ENCODE data around the gene IQGAP2.

The IQGAP2 gene

DNA sequence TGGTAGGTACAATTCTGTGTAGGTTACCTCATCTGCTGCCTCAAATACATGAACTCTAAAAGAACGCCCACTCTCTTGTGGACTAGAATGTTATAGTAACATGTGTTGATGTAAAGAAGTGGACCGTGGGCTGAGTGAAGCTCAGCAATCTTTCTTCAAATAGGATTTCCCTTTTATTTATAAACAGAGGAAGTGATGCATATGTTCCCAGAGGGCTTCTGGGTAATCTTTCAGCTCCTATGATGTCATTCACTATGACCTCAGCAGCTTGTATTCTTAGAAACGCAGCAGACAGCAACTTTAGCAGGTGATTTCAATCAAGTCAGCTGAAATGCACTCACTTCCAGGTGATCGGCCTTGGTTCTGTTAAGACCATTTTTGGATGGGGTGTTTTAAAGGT, 205.7 kb downstream of the IQGAP2 start:
- no peak for DNase-seq (ENCODE audit: low spot score)

DNA sequence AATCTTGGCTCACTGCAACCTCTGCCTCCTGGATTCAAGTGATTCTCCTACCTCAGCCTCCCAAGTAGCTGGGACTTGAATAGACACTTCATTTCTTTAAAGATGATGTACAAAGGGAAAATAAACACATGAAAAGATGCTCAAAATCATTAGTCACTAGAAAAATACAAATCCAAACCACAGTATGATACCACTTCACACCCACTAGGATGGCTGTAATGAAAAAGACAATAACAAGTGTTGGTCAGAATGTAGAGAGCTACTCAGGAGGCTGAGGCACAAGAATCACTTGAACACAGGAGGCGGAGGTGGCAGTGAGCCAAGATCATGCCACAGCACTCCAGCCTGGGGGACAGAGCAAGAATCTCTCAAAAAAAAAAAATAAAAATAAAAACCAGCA, 207.1 kb downstream of the IQGAP2 start:
- no peak for DNase-seq (ENCODE audit: low spot score)

DNA sequence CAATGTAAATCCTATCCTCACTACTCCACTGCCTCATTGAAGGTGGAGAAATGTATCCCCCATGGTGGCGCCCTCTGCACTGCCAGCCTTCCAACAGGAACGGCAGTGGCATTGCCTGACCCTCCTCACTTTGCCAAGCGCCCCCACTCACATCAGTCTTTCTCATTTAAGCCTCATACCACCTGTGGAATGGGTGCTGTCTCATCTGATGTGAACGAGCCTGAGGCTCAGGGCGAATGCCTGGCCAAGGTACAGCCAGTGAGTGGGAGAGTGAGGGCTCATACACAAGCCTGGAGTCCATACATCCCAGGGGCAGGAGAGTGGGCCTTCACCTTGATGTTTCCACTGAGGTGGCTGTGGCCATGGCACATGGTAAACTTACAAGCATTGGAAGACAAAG, 209.9 kb downstream of the IQGAP2 start:
- no peak for DNase-seq (ENCODE audit: low spot score)

DNA sequence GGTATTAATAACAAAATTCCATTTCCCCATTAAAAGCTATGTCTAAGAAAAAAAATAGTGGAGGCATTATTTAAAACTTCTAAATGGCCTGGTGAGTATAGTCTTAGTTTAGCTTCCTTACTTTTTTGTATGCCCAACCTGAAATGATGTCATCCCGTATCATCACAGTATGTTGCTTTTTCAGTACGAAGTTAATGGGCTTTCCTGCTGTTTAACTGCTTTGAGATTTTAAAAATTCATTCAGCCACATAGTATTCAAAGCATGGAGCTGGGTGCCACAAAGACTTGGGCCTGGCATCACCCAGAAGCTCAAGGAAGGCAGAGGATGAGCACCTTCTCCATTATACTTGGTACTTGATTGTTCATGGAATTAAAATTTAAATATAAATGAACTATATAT, 212.7 kb downstream of the IQGAP2 start:
- DNase-seq (ENCODE audit: low spot score), result no peak

DNA sequence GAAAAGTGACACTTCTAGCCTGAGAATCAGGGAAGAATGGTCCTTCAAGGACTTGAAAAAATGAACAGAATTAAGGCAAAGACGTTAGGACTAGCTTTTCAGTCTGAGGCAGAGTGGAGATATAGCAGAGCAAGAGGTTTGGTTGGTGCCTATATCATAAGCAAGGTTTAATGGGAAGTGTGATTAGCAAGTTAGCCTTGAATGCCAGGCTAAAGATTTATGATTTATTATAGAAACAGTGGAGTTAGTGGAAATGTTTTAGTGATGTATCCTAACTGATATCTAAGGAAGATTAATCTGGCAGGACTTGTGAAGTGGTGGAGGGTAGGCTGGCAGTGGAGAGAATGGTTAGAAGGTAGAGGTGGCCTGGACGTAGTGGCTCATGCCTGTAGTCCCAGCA, 213.1 kb downstream of the IQGAP2 start:
- no peak for DNase-seq (ENCODE audit: low spot score)

DNA sequence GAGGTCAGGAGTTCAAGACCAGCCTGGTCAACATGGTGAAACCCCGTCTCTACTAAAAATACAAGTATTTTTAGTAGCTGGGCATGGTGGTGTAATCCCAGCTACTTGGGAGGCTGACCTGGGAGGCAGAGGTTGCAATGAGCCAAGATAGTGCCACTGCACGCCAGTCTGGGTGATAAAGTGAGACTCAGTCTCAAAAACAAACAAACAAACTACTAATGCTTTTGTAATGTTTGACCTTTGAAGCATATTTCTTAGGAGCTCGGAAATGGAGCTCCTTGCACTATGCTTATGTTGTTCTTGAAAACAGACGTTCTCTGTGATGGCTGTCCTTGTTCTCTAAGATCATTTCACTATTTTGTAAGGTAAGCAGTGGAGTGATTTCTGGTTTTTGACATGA, 214.1 kb downstream of the IQGAP2 start:
- DNase-seq (ENCODE audit: low spot score), result no peak

DNA sequence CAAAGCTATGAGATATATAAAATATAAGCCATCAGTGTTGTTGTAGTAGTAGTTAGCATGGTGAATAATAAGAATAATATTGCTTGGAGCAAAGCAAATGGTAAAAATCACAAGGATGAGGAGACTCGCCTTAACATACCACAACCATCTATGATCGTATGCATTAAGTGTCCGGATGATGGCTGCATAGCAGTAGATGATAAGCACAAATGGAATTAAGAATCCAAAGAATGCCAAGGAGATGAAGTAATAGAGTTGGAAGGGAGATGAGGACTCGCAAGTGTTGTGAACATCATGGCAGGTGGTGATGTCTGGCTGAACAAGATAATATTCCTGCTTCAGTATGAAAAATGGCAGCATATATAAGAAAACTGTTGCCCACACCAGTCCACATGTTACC, 214.6 kb downstream of the IQGAP2 start:
- DNase-seq (ENCODE audit: low spot score), result no peak

DNA sequence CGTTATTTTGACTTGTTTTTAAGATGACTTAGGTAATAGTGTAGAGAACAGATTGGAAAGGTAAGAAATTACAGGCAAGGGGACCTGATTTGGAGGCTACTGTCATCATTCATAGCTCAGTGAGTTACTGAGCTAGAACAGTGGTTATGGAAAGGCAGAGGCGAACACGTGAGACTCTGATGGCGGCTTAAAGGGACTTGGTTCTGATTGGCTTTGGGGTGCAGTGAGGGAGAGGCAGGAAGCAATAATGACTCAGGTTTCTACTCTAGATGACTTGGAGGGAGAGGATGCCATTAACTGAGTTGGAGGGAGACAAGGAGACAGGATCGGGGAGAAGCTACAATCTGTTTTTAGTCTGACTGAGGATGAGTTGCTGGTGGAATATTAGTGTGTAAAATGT, 217.1 kb downstream of the IQGAP2 start:
- no peak for DNase-seq (ENCODE audit: low spot score)

DNA sequence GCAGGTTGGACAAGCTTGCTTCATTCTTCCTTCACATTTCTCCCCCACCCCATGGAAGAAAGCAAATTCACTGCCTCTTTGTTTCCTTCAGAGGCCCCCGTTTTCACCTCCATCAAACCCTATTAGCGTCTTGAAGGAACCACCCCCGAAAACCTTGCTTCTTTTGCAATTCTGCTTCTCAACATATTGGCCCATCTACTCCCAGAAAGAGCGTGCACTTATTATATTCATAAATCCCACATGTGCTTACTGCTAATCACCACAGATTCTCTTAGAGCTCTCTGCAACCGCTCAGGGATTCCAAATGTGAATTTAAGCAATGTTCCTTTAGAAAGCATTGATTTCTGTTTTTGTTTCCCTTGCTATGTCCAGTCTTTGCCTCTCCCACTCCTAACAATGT, 219.0 kb downstream of the IQGAP2 start:
- no peak for DNase-seq (ENCODE audit: low spot score)

DNA sequence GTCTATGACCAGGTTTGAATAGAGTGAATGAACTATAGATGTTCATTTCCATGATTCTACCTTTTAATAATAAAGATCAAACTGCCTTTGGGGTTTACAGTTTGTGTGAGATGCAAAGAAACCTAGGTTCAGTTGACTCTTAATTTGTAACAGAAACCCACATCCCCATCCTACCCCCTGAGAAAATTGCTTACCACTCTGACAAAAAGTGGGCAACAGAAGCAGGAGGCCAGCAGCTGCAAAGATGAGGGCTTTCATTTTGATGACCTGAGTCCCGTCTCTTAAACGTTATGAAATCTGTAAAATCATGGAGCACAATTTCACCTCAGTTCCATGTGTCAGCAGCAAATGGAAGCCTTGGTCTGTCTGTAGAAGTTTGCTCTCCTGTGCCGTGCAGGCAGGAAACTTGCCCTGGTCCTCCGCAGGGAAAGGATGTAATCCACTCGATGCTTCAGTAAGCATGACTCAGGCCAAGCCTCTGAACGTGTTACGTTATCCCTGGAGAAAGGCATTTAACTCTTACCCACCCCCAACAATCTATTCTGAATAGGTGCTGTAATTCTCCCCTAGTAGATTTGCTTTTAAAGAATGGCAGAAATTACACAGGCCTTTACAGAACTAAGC, 220.0 kb downstream of the IQGAP2 start, which contains the start of gene F2RL2:
Gene F2RL2 (minus strand): TSS at position 431 of the 624 bp plus-strand sequence. CDS start 173 bp downstream, at position 258.
- DNase-seq (ENCODE audit: low spot score), result no peak

DNA sequence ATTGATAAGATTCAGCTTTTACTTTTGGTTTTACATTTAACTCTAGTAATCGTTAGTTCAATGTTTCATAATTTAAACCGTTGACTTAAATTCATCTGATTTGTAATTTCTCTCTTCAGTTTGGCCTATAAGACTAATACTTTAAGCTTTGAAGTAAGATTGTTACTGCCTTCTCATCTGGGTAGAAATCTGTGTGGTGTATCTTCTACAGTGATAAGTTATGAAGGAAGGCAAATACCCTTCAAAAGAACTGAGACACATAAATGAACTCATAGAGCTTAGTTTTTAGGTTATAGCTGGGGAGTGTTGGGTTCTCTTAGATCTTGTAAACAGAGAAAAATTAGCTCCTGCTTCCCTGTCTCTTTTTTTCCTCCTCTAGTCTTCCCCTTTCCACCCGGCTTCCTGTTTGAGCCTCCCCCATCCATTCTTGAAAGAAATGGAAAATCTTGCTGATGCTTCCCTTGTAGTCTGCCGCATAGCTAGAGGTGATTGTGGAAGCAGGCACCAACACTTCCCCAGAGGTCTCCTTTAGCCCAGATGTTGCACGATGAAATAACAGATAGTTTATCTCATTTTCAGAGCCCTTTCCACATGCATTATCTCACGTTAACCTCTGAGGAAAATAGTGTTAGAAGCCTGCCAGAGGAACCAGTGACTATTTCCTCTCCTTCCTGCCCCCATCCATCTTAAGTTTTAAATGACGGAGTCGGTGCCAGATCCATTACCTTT, 222.2 kb downstream of the IQGAP2 start:
- DNase-seq (ENCODE audit: low spot score), result no peak

DNA sequence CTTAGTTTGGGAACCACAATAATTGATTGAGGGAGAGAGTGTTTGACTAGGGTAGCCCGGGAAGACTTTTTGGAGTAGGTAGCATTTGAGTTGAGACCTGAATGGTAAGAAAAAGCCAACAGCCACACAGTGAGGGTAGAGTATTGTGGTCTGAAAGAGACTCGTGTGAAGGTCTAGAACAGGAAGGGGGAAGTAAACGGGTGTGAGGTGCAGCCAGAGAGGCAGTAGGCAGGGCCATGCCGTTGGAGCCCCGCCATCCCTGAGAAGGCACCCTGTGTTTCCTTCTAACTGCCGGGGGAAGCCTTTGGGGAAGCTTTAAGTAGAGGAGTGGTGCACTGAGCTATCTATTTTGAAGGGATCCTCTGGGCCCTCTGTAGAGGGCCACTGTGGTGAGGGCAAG, 223.7 kb downstream of the IQGAP2 start:
- no peak for DNase-seq (ENCODE audit: low spot score)

DNA sequence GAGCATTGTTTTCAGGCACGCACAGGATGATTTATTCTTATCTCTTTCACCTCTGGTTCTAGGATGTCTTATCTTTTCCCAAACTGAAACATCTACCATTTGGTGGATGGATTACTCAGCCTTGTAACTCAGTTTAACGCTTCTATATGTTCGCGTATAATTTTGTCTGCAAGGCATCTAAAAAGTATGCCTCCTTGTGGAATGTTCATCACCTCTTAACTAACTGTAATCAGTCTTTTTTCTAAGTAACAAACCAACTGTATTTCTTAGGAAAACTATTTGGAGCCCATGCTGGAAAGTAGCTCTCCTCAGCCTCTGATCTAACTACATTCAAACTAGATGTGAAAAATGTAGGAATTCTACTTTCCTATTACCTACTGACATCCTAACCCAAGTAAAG, 231.6 kb downstream of the IQGAP2 start:
- DNase-seq (ENCODE audit: low spot score), result no peak

DNA sequence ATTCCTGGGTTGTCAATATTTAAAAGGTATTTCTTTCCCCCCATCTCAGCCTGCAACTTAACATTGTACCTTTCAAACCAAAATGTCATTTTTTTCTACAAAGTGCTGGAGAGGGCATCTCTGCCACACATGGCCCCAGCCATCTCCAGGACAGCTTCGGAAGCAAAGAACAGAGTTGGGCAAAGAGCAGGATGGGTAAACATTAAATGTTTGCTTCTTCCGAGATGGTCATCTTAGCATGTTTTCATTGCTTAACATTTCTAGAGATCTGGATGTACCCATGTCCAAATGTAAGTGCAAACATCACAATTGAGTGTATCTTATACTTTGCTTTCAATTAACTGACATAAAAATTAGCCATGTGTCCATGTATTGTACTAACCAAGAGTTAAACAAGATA, 234.4 kb downstream of the IQGAP2 start:
- DNase-seq (ENCODE audit: low spot score), result no peak

DNA sequence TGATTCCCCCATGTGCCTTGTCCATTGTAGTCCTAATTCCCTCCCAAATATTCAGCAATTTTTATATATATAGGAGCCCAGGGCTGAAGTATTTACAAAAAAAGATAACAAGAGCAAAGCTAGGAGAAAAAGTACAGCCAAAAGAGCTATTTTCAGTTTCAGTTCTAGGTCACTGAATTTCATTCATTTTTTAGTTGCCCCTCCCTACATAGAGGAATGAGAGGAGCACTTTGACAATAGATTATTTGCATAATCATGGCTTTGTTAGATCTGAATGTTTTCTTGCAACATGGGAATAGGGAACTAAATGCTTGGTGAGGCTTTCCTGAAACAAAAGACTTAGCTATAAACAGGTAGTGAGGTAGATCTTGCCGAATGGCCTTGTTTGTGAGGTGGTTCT, 235.4 kb downstream of the IQGAP2 start:
- no peak for DNase-seq (ENCODE audit: low spot score)

DNA sequence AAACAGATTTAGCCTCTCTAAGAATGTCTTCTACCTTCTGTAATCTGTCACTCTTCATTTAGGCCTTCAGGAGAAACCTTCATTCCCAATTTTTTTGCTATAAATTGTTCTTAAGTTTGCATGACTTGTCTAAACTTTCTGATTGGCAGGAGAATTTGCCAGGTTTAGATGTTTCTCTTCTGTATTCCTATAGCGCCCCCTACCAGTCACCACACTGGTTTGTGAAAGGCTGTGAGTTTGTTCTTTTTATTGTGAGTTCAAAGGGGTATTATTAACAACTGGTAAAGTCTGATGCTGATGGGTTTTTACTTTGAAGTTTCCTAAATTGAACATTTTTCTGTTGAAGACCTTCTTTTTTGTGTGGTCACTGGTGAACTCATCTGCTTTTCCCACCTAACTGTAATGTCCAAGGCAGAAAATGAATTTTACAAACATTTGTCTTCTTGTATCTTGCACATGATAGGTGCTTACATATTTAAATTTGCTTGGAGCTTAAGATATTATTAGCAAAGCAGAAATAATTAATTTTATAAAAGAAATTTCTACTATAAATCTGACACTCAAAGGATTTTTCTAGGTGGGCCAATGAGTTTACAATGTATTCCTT, 238.5 kb downstream of the IQGAP2 start:
- peak; percentile 34 for DNase-seq (ENCODE audit: low spot score)

DNA sequence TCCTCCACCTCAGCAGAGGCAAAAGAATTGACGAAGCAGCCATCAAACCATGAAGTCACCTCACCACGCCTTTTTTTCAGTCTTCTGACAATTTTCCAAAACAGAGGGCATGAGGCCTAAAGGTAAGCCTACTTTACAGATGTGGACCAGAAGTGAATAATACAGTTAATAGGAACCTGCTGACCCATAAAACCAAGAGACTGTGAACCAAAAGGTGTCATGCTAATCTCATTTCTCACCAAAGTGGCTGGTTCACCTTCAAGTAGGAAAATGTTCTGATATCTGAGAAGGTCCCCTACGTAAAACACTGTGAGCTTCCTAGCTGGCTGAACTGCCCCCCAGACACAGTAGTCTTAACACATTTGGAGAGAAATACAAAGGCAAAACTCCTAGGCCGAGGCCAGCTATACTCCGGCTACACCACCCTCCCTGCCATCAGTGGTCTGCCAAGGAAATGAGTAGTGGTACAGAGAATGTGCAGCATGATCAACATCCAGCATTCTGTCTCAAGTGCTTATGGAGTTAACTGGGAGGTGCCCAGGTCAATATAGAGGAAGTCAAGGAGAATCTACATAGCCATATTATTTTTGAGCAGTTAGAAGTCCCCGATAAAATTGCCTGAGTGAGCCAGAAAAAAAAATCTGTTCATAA, 239.4 kb downstream of the IQGAP2 start:
- DNase-seq (ENCODE audit: low spot score), result no peak

DNA sequence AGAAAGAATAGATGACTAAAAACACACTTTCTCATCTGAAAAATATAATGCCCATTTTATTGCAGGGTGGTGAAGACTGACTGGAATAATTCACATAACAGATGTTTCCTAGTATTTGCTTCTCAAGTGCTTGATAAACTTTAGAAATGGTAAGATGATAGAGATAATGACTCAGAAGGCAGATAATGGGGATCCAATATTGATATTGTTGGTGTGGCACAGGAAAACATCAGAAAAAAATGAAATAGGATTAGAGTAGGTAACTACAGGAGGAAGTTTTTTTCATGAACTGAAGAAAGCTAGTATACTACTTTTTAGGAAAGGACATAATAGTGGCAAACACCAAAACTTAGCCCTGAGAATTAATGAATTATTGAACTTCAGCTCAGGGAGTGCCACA, 240.3 kb downstream of the IQGAP2 start:
- DNase-seq (ENCODE audit: low spot score), result no peak

DNA sequence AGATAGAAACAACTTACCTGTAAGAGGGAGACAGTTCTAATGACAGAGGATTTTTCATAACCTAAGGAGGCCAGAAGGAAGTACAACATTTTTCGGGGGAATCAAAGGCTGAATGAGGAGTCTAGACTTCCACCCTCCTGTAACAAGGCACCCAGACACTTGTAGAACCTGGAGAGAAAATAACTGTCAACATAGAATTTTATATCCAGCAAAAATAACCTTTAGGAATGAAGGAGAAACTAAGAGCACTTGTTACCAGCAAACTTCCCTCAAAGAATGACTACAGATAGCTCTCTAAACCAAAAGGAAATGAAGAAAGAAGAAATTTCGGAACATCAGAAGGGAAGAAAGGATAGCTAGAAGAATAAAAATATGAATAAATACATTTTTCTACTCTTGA, 246.1 kb downstream of the IQGAP2 start:
- no peak for DNase-seq (ENCODE audit: low spot score)

DNA sequence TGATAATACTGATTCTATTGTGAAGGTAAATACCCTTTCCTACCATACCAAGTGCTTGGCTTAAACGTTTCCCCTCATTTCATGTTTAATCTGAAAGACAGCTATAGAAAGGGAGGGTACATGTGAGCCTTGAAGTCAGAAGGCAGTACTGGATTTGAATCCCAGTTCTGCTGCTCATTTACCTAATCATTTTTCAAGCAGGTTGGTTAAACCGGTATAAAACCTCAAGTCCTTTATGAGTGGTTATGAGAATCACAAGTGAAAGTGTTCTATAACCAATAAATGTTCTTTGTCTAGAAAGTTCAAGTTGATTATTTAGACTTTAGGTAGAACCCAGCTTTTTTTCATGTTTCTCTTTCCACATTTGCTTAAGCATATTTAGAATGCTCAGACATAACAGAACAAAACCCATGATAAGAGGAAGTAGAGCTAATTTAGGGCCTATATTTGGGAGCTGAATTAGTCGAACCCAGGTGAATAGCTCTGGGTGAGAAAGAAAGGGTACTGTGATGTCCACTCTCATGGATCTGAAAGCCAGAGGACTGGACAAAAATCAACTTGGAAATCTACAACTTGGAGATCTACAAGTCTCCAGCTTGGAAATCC, 249.8 kb downstream of the IQGAP2 start:
- DNase-seq (ENCODE audit: low spot score), result no peak

DNA sequence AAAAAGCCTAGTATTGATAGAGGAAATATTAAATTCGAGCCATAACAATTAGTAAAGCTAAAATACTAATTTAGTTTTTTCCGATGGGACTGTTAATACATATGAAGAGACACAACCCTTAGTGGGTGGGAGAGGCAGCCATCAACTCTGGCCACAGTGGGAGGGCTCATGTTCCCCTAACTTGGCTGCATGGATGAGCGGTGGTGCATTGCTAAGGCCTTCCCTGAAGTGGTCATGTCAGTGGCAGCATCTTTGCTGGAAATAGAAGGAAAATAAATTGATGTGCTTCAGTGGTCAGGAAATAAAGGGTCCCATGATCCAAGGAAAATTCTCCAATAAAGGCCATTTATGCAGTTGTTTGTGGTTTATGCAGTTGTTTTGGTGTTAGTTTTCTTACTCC, 254.0 kb downstream of the IQGAP2 start:
- DNase-seq (ENCODE audit: low spot score), result no peak

DNA sequence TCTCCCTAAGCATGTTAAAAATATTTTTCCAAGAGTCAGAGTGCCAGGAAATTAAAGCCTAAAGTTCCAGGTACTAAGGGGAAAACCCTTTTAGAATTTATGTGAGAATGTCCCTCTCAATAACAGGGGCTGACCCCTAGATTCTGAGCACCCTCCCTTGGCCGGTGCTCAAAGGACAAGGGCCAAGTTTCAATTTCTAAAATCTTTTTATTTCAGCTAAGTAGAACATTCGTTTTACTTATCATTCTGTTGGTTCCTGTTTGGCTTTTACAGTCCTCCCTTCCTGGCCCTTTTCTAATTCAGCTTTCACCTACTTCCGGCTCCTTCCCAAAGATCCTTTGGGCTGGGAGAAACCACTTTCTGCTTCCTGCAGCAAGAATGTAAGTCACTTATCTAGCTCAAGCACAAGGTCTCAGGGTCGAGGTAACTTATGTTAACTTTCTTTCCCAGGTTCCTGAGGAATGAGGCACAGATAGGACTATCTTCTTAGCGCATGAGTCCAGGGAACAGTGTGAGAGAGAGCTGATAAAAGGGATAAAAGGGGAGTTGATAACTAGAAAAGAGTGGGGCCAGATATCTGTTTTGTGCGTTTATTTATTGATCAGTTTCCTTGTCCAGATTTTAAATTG, 254.7 kb downstream of the IQGAP2 start:
- no peak for DNase-seq (ENCODE audit: low spot score)

Measured in Ammon's horn (tissue), 1 donor.